Activated CD8-positive, alpha-beta memory T cell treated with anti-CD3 and anti-CD28 coated beads, Interleukin-2, amount 50 U/mL, for 1 hour (primary cell): ENCODE measurements around the gene DMAC1.
A peak's percentile ranks its signal among the peaks of the same experiment; 100 is the strongest.

Source experiments
- DNase-seq: peaks from one replicate; pipeline ENCODE4 v3.0.0-alpha.2; 2020; ENCODE audit errors: extremely low read depth

DMAC1 gene

GRCh38 chr9:7799234-7799943 is at the start of gene DMAC1:
Gene DMAC1, minus strand, starts transcription at chr9:7799778. Its CDS starts 44 bp downstream, at chr9:7799734.
- DNase-seq, result peak; percentile 34

GRCh38 chr9:7849362-7849761 is 49.8 kb upstream of the DMAC1 start:
- DNase-seq, result no peak

GRCh38 chr9:7848498-7848897 is 48.9 kb upstream of the DMAC1 start:
- no peak for DNase-seq

GRCh38 chr9:7844242-7844641 is 44.7 kb upstream of the DMAC1 start:
- DNase-seq, result no peak

- DNase-seq, result no peak
These were observed 42.3 kb upstream of the DMAC1 start for GRCh38 chr9:7841831-7842230.

- no peak for DNase-seq
These were observed 35.0 kb upstream of the DMAC1 start for GRCh38 chr9:7834531-7834930.

- DNase-seq, result no peak
These were observed 28.8 kb upstream of the DMAC1 start for GRCh38 chr9:7828334-7828733.

GRCh38 chr9:7827792-7828191 is 28.2 kb upstream of the DMAC1 start:
- DNase-seq, result no peak

- DNase-seq, result no peak
These were observed 27.5 kb upstream of the DMAC1 start for GRCh38 chr9:7827056-7827455.

- DNase-seq, result no peak
These were observed 24.1 kb upstream of the DMAC1 start for GRCh38 chr9:7823651-7824050.

GRCh38 chr9:7819984-7820383 is 20.4 kb upstream of the DMAC1 start:
- no peak for DNase-seq

GRCh38 chr9:7816021-7816420 is 16.4 kb upstream of the DMAC1 start:
- DNase-seq, result no peak

- DNase-seq, result no peak
These were observed 13.5 kb upstream of the DMAC1 start for GRCh38 chr9:7813030-7813429.

GRCh38 chr9:7811677-7812076 is 12.1 kb upstream of the DMAC1 start:
- DNase-seq, result no peak

GRCh38 chr9:7802666-7803065 is 3.1 kb upstream of the DMAC1 start:
- no peak for DNase-seq

GRCh38 chr9:7799944-7800285 is 337 bp upstream of the DMAC1 start:
- no peak for DNase-seq

GRCh38 chr9:7794196-7794595 is 5.4 kb downstream of the DMAC1 start:
- DNase-seq, result no peak

GRCh38 chr9:7791394-7791793 is 8.2 kb downstream of the DMAC1 start:
- no peak for DNase-seq

GRCh38 chr9:7790819-7791182 is 8.8 kb downstream of the DMAC1 start:
- no peak for DNase-seq

- DNase-seq, result no peak
These were observed 9.4 kb downstream of the DMAC1 start for GRCh38 chr9:7790022-7790818.

- no peak for DNase-seq
These were observed 10.8 kb downstream of the DMAC1 start for GRCh38 chr9:7788772-7789171.

GRCh38 chr9:7785813-7786212 is 13.8 kb downstream of the DMAC1 start:
- DNase-seq, result no peak

- DNase-seq, result no peak
These were observed 15.1 kb downstream of the DMAC1 start for GRCh38 chr9:7784472-7784871.
